Stimulated activated CD8-positive, alpha-beta memory T cell treated with anti-CD3 and anti-CD28 coated beads, Interleukin-4, amount 100 ng/mL, for 1 hour (primary cell): ENCODE measurements around the gene KCP.

ENCODE experiments used
- DNase-seq, 2 donors: peaks; one replicate each; pipeline ENCODE4 v3.0.0-alpha.2; 2020; ENCODE audit warnings: low read depth in 2 of 2, low spot score in 1 of 2

Gene KCP

GRCh38 chr7:128829391-128830166 lies 80.9 kb downstream of the KCP start:
- no peak for DNase-seq

- DNase-seq = no peak
These were observed 82.4 kb downstream of the KCP start for GRCh38 chr7:128827971-128828711.

- no peak for DNase-seq
These were observed 83.1 kb downstream of the KCP start for GRCh38 chr7:128827248-128827958.

- DNase-seq = no peak
These were observed 83.6 kb downstream of the KCP start for GRCh38 chr7:128826916-128827247.
